AG09319 (cell line): ENCODE data around the gene CPEB4.

ENCODE experiments used
- DNase-seq: peaks from one replicate; pipeline ENCODE4 v3.0.0-alpha.2; 2010; ENCODE audit warnings: low read depth; ENCODE audit errors: extremely low read depth
- CTCF ChIP-seq: IDR thresholded peaks from 2 replicates; pipeline ENCODE4 v1.5.1; 2011; ENCODE audit warnings: low read depth, mild to moderate bottlenecking, inconsistent platforms, low read length, moderate library complexity

Gene CPEB4

GRCh38 chr5:173924899-173925298, 36.8 kb downstream of the CPEB4 start:
- no peak for TF ChIP-seq CTCF
- DNase-seq = no peak

DNA sequence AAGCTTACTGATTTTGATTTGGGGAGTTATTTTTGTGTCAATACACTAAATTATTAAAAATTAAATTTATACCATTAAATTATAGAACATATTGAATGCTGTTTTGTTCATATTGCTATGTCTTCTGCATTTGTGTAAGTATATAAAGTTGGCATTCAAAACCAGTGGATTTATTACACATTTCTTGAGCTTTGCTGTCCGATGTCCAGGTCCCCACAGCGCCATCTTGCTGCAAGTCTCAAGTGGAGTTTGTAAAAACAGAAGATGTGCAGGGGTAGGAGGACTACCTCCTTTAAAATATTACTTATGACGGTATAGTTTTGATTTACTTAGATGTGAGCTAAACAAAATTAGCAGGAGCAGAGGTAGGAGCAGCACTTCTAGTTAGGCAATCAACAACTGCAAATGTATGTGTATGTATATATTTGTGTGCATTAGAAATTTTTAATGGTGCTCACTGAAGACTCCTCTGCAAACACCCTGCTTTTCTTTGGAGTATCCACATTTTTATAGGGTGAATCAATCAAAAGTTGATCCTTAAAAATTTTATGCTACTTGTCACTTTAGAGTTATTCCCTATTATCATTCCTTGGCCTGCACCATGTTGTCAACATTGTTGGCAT, 37.4 kb downstream of the CPEB4 start:
- DNase-seq = peak; percentile 5
- TF ChIP-seq CTCF = peak; percentile 55

- no peak for TF ChIP-seq CTCF
- no peak for DNase-seq
Observed at GRCh38 chr5:173926359-173926758, 38.2 kb downstream of the CPEB4 start.

DNA sequence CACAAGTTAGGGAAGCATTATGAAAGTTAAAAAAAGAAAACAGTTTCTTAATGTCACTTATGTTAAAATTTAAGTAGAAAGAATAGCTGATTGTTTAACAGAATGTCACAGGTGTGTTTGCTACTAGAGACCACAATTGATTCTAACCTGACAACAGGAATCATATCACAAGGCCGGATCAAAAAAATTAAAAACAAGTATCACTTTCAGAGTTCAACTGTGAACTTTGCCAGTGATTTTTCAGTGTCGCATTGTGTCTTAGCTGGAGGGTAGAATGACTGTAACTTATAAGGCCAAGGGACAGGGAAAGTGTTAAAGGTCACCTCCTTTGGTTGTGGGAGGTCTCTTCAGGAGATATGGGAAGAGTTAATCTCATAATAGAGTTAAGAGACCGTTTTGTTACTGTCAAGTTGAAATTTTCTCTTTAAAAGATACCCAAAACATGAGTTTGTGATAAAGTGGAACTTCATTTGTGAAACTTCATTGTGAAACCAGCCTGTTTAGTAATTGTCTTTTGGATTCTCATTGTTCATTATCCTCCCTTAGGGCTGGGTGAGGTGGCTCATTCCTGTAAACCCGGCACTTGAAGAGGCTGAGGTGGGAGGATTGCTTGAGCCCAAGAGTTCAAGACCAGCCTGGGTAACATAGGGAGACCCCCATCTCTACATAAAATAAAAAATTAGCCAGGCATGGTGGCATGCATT, 40.9 kb downstream of the CPEB4 start:
- no peak for TF ChIP-seq CTCF
- DNase-seq = no peak

GRCh38 chr5:173932695-173933139, 44.6 kb downstream of the CPEB4 start:
- DNase-seq = no peak
- no peak for TF ChIP-seq CTCF

- DNase-seq = no peak
- TF ChIP-seq CTCF = no peak
Observed at GRCh38 chr5:173933901-173934300, 45.8 kb downstream of the CPEB4 start.

DNA sequence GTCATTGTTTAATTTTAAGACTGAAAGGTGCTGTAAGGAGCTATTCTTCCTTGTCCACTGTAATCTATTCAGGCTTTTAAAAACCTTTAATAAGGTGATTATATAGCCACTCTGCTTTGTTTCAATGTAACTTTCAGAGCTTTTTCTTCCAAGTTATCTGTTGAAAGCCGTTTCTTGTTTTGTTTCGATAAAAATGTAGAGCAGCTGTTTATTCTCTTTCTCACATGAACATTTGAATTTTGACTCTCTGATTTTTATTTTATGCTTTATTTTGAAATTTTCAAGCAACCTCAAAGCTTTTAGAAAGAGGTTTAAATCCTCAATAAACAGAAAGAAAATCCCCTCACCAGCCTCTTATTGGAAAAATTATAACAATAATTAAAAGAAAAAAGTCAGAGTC, 47.2 kb downstream of the CPEB4 start:
- no peak for TF ChIP-seq CTCF
- no peak for DNase-seq
